Cardiac muscle cell (in vitro differentiated cells and primary cell): ENCODE results near the gene XAGE3. TPM values are rescaled to one million over a fixed set of nuclear protein-coding genes. Genes with fewer than 3 reads are reported as not detected.

Experiments used
- DNase-seq, 2 donors: peaks; one replicate each; pipeline versions ENCODE4 v3.0.0 to v3.0.0-alpha.2; 2010 to 2017; ENCODE audit warnings: low read depth in 1 of 2, low spot score in 1 of 2
- H3K27ac ChIP-seq: fragments of 200-600 bp; sonication (generic); 2 replicates; pipeline ENCODE4 v1.5.1; 2016
- H3K27me3 ChIP-seq: fragments of 200-600 bp; sonication (generic); 2 replicates; pipeline ENCODE4 v1.6.0; 2016; ENCODE audit warnings: control low read depth
- H3K36me3 ChIP-seq: fragments of 200-600 bp; sonication (generic); 2 replicates; pipeline ENCODE4 v1.5.1; 2016; ENCODE audit warnings: control low read depth
- H3K4me1 ChIP-seq: fragments of 200-600 bp; sonication (generic); 2 replicates; pipeline ENCODE4 v1.8.1; 2017; ENCODE audit warnings: low read depth, mild to moderate bottlenecking, mixed run types
- H3K4me3 ChIP-seq: fragments of 200-600 bp; sonication (generic); 2 replicates; pipeline ENCODE4 v1.5.1; 2016; ENCODE audit warnings: mild to moderate bottlenecking
- H3K9me3 ChIP-seq: fragments of 200-600 bp; sonication (generic); 2 replicates; pipeline ENCODE4 v1.5.1; 2017; ENCODE audit warnings: low read depth, mild to moderate bottlenecking, control low read depth
- polyA plus RNA-seq: library from polyadenylated mRNA; unstranded; fragments of >200 nt; fragmentation: Nextera tagmentation; extraction: Ambion mirVana; gene quantifications from 2 replicates; pipeline ENCODE4 v1.2.1, GENCODE V29; 2016
- total RNA-seq: library from RNA; depleted of rRNA; stranded (reverse); fragments of >200 nt; gene quantifications from 2 replicates; pipeline ENCODE4 v1.2.3, GENCODE V29; 2016
- TF ChIP-seq, protein P1 (sequence below): IDR thresholded peaks from 2 replicates; pipeline ENCODE4 v1.5.1; 2012; ENCODE audit warnings: low read depth, mild to moderate bottlenecking, low read length

XAGE3 gene
- total and polyA plus RNA-seq, 2 experiments from 2014 or later: not detected

DNA sequence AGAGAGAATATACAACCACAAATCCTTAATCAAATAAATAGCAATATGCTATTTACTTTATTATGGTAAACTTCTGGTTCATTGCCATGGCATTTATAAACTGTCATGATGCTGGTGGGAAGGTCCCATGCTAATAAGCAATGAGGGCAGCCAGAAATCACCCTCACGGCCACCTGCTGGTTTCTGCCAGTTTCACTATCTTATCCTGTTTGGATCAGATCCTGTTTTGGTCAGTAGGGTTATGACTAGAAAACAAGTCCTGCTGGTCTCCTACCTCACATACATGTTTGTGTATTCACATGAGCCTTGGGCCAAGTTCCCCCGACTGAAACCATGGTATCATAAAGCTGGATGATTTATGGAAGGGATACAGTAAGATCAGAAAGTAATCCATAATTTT lies 28.7 kb downstream of the XAGE3 start:
- Histone ChIP-seq H3K9me3 (no peaks in the 10 kb centered on the region), H3K4me3 (no peak overlapping the region), H3K36me3 (no peaks in the 10 kb centered on the region), H3K4me1 (no peaks in the 10 kb centered on the region), H3K27ac (no peak overlapping the region), H3K27me3 (no peaks in the 10 kb centered on the region)
- TF ChIP-seq, protein P1, sequence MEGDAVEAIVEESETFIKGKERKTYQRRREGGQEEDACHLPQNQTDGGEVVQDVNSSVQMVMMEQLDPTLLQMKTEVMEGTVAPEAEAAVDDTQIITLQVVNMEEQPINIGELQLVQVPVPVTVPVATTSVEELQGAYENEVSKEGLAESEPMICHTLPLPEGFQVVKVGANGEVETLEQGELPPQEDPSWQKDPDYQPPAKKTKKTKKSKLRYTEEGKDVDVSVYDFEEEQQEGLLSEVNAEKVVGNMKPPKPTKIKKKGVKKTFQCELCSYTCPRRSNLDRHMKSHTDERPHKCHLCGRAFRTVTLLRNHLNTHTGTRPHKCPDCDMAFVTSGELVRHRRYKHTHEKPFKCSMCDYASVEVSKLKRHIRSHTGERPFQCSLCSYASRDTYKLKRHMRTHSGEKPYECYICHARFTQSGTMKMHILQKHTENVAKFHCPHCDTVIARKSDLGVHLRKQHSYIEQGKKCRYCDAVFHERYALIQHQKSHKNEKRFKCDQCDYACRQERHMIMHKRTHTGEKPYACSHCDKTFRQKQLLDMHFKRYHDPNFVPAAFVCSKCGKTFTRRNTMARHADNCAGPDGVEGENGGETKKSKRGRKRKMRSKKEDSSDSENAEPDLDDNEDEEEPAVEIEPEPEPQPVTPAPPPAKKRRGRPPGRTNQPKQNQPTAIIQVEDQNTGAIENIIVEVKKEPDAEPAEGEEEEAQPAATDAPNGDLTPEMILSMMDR: no peak
- DNase-seq: no peak

DNA sequence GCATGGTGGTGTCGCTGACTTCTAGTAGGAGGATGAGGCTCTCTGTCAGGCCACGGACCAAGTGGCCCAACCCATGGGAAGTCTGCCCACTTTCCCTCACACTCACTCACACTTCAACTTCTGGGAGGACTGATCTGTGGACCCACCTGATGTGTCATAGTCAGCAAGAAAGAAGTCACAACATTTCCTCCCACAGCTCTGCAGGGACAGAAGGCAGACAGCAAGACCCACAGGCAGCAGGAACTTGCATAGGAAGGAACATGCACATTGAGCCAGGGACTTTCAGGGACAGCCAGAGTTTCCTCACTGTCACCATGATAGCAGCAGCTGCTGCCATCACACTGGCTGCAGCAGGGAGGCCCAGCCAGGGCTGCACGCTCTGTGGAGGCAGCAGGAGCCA lies 37.3 kb downstream of the XAGE3 start:
- H3K4me1 ChIP-seq: no peaks in the 10 kb centered on the region
- no peaks in the 10 kb centered on the region for H3K36me3 ChIP-seq
- no peak for DNase-seq
- no peaks in the 10 kb centered on the region for H3K27me3 ChIP-seq
- H3K4me3 ChIP-seq: no peak overlapping the region
- TF ChIP-seq, protein P1: no peak
- no peak overlapping the region for H3K27ac ChIP-seq
- no peaks in the 10 kb centered on the region for H3K9me3 ChIP-seq

DNA sequence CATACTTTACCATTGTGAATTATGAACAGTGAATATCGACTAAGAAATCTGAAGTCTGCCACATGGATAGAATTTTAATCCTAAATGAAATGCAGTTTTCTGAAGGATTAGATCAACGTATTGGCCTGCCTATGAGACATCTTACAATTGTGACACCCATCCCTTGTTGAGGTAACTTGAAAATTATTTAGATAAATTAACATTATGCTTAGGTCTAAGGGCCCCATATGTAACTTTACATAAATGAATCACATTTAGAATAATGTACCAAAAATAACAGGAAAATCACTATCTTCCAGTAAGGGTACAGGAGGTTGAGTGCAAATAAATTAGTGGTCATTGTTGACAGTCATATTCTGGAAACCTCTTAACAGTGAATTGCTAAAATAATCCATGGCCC lies 43.3 kb downstream of the XAGE3 start:
- DNase-seq: no peak
- Histone ChIP-seq H3K4me1 (no peaks in the 10 kb centered on the region), H3K36me3 (no peaks in the 10 kb centered on the region), H3K27me3 (no peaks in the 10 kb centered on the region), H3K4me3 (no peak overlapping the region), H3K9me3 (no peaks in the 10 kb centered on the region), H3K27ac (no peak overlapping the region)
- TF ChIP-seq, protein P1: no peak

DNA sequence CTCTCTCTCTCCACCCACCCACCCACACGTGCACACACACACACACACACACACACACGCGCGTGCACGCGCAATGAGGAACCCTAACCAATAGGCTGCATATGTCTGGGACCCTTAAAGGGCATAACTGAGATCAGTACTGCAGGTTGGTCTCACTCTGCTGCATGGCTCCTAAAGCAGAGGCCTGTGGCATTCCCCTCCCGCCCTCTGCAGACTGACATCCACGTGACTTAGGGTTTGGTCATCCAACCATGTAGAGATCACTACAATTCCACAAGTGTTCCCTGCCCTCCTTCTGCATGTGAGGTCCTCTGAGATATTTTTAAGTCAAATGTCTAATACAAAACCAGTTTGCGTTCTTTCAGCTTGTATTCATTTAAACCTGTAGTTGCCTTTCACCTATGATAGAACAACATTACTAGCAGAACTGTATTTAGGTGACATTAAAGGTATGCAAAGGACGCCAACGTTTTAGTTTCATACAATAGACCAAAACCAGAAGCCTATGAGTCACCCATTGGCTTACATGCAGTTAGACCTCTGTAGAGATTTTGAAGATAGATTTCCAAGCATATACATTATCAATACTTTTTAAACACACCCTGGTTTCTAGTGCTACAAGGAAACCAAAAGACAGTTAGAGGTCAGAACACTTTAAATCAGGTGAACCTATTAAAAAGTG lies 46.7 kb downstream of the XAGE3 start:
- no peaks in the 10 kb centered on the region for H3K36me3 ChIP-seq
- H3K4me3 ChIP-seq: no peak overlapping the region
- no peak for DNase-seq
- no peaks in the 10 kb centered on the region for H3K4me1 ChIP-seq
- no peak overlapping the region for H3K27ac ChIP-seq
- no peaks in the 10 kb centered on the region for H3K9me3 ChIP-seq
- TF ChIP-seq, protein P1: no peak
- H3K27me3 ChIP-seq: no peaks in the 10 kb centered on the region

DNA sequence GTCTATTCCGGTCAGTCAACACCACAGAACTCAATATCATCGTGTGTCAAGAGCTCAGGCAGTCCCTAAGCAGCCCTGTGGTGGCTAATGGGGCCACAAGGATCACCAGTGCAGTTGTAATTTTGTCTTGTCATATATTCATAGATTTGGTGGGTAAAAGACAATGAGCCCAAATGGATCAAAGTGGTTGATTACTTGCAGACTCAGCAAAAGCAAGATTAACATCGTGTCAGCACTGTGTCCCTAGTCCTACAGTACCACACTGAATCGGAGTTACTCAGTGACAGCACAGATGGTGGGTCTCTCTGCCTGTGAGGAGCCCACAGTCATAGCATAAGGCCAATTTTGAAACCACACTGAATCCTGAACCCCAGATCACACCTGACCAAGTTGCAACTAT lies 48.1 kb downstream of the XAGE3 start:
- DNase-seq: no peak
- H3K4me1 ChIP-seq: no peaks in the 10 kb centered on the region
- no peaks in the 10 kb centered on the region for H3K9me3 ChIP-seq
- TF ChIP-seq, protein P1: no peak
- no peak overlapping the region for H3K4me3 ChIP-seq
- H3K27me3 ChIP-seq: no peaks in the 10 kb centered on the region
- no peak overlapping the region for H3K27ac ChIP-seq
- H3K36me3 ChIP-seq: no peaks in the 10 kb centered on the region

Other genes with a start within 250 kb of the XAGE3 start
- gene SSX7, start 213.2 kb downstream of the XAGE3 start, total RNA-seq: not detected in 2 replicates
- not detected in 2 replicates for gene SSX7, start 213.2 kb downstream of the XAGE3 start, polyA plus RNA-seq
- not detected in 2 replicates for gene SSX2, start 160.9 kb downstream of the XAGE3 start, total RNA-seq
- gene SSX2, start 160.9 kb downstream of the XAGE3 start, polyA plus RNA-seq: not detected in 2 replicates
- not detected in 2 replicates for gene SSX2B, start 116.8 kb downstream of the XAGE3 start, total RNA-seq
- not detected in 2 replicates for gene SSX2B, start 116.8 kb downstream of the XAGE3 start, polyA plus RNA-seq
- not detected in 2 replicates for gene SPANXN5, start 70.7 kb downstream of the XAGE3 start, total RNA-seq
- not detected in 2 replicates for gene SPANXN5, start 70.7 kb downstream of the XAGE3 start, polyA plus RNA-seq
- gene XAGE5, start 56.8 kb downstream of the XAGE3 start, total RNA-seq: not detected in 2 replicates
- not detected in 2 replicates for gene XAGE5, start 56.8 kb downstream of the XAGE3 start, polyA plus RNA-seq
- 28.5 and 32.9 TPM in 2 replicates for gene FAM156B, start 29.2 kb upstream of the XAGE3 start, total RNA-seq
- 32.9 and 35.4 TPM in 2 replicates for gene FAM156B, start 29.2 kb upstream of the XAGE3 start, polyA plus RNA-seq
- gene FAM156A, start 90.4 kb upstream of the XAGE3 start, total RNA-seq: 27.7 and 29.8 TPM in 2 replicates
- 24.7 and 38.3 TPM in 2 replicates for gene FAM156A, start 90.4 kb upstream of the XAGE3 start, polyA plus RNA-seq
- gene GPR173, start 180.7 kb upstream of the XAGE3 start, total RNA-seq: 4.8 and 12.6 TPM in 2 replicates
- gene GPR173, start 180.7 kb upstream of the XAGE3 start, polyA plus RNA-seq: 3.6 and 3.8 TPM in 2 replicates
- gene TSPYL2, start 214.3 kb upstream of the XAGE3 start, total RNA-seq: 33.4 and 36.8 TPM in 2 replicates
- gene TSPYL2, start 214.3 kb upstream of the XAGE3 start, polyA plus RNA-seq: 36.1 and 50.8 TPM in 2 replicates
- gene KANTR, start 226.1 kb upstream of the XAGE3 start, total RNA-seq: 5.8 and 17.0 TPM in 2 replicates
- 9.8 and 10.5 TPM in 2 replicates for gene KANTR, start 226.1 kb upstream of the XAGE3 start, polyA plus RNA-seq